WTC11 (cell line): ENCODE measurements around the gene COG1. TPM values are rescaled to one million over a fixed set of nuclear protein-coding genes. Genes with fewer than 3 reads are reported as not detected.
A peak's percentile ranks its signal among the peaks of the same experiment; 100 is the strongest.

Experiments
- ATAC-seq: fragments of 200-7000 bp; cut with Tn5 transposase; 2 replicates; pipeline ENCODE4 v1.10.0; 2021; ENCODE audit warnings: mild to moderate bottlenecking, moderate library complexity
- CTCF ChIA-PET: fragments of 300-600 bp; sonication (Branson Sonifier 250); formaldehyde crosslinking; loops from one replicate; lab custom pipeline; 2021; ENCODE audit warnings: antibody characterized with exemption; lab: Charles Lee
- POLR2A ChIA-PET: fragments of 350-600 bp; sonication (Branson Sonifier 250); formaldehyde crosslinking; loops from one replicate; lab custom pipeline; 2021; ENCODE audit warnings: antibody characterized with exemption; lab: Charles Lee
- DNase-seq: peaks from one replicate; pipeline ENCODE4 v3.0.0; 2021; ENCODE audit warnings: low spot score
- H3K27ac Mint-ChIP-seq: 2 replicates; pipeline ENCODE4 v1.8.0; 2021; ENCODE audit warnings: mixed read lengths
- H3K27me3 Mint-ChIP-seq: 2 replicates; pipeline ENCODE4 v1.8.0; 2021; ENCODE audit warnings: low read depth, mild to moderate bottlenecking, moderate library complexity, mixed read lengths
- H3K36me3 Mint-ChIP-seq: 2 replicates; pipeline ENCODE4 v1.8.0; 2021; ENCODE audit warnings: mixed read lengths
- H3K4me1 Mint-ChIP-seq: 2 replicates; pipeline ENCODE4 v1.8.0; 2022; ENCODE audit warnings: mixed read lengths
- H3K4me3 Mint-ChIP-seq: 2 replicates; pipeline ENCODE4 v1.8.0; 2021; ENCODE audit warnings: mild to moderate bottlenecking, moderate library complexity, mixed read lengths
- H3K9me3 Mint-ChIP-seq: 2 replicates; pipeline ENCODE4 v1.8.0; 2021; ENCODE audit warnings: mixed read lengths
- ATF1 ChIP-seq: sonication (generic); formaldehyde crosslinking; IDR thresholded peaks from 2 replicates; pipeline ENCODE4 v1.8.1; 2023; ENCODE audit warnings: mild to moderate bottlenecking, moderate library complexity, missing genetic modification reagents
- ATF3 ChIP-seq: sonication (generic); formaldehyde crosslinking; conservative IDR thresholded peaks from 2 replicates; pipeline ENCODE4 v1.8.1; 2022; ENCODE audit warnings: mild to moderate bottlenecking, missing genetic modification reagents
- ATF6 ChIP-seq: sonication (generic); formaldehyde crosslinking; IDR thresholded peaks from 2 replicates; pipeline ENCODE4 v1.8.1; 2023; ENCODE audit warnings: mild to moderate bottlenecking, missing genetic modification reagents
- E2F1 ChIP-seq: sonication (generic); formaldehyde crosslinking; IDR thresholded peaks from 2 replicates; pipeline ENCODE4 v1.8.0; 2022; ENCODE audit warnings: mild to moderate bottlenecking, missing genetic modification reagents
- EMX1 ChIP-seq: fragments of 250-450 bp; sonication (Bioruptor Pico); IDR thresholded peaks from 2 replicates; pipeline ENCODE4 v1.8.0; 2021; ENCODE audit warnings: mild to moderate bottlenecking
- FOXP4 ChIP-seq: sonication (generic); formaldehyde crosslinking; IDR thresholded peaks from 2 replicates; pipeline ENCODE4 v1.8.0; 2022; ENCODE audit warnings: mild to moderate bottlenecking, missing genetic modification reagents
- GABPB1 ChIP-seq: sonication (generic); formaldehyde crosslinking; IDR thresholded peaks from 2 replicates; pipeline ENCODE4 v1.8.1; 2023; ENCODE audit warnings: mild to moderate bottlenecking, missing genetic modification reagents
- IRF1 ChIP-seq: sonication (generic); formaldehyde crosslinking; IDR thresholded peaks from 2 replicates; pipeline ENCODE4 v1.8.0; 2023; ENCODE audit warnings: missing genetic modification reagents
- JAZF1 ChIP-seq: fragments of 250-450 bp; sonication (Bioruptor Pico); IDR thresholded peaks from 2 replicates; pipeline ENCODE4 v1.9.0; 2021; ENCODE audit warnings: moderate library complexity, mild to moderate bottlenecking, inconsistent platforms
- MAX ChIP-seq: sonication (generic); formaldehyde crosslinking; IDR thresholded peaks from 2 replicates; pipeline ENCODE4 v1.8.0; 2022; ENCODE audit warnings: mild to moderate bottlenecking, missing genetic modification reagents
- MLX ChIP-seq: sonication (generic); formaldehyde crosslinking; IDR thresholded peaks from 2 replicates; pipeline ENCODE4 v1.8.1; 2023; ENCODE audit warnings: mild to moderate bottlenecking, missing genetic modification reagents, moderate library complexity
- MYBL2 ChIP-seq: sonication (generic); formaldehyde crosslinking; IDR thresholded peaks from 2 replicates; pipeline ENCODE4 v1.8.1; 2023; ENCODE audit warnings: mild to moderate bottlenecking, moderate library complexity, missing genetic modification reagents
- PRDM15 ChIP-seq: sonication (generic); formaldehyde crosslinking; IDR thresholded peaks from 2 replicates; pipeline ENCODE4 v1.8.0; 2022; ENCODE audit warnings: missing genetic modification reagents
- RORB ChIP-seq: fragments of 250-450 bp; sonication (Bioruptor Pico); IDR thresholded peaks from 2 replicates; pipeline ENCODE4 v1.9.0; 2021; ENCODE audit warnings: mild to moderate bottlenecking
- SMAD3 ChIP-seq: sonication (generic); formaldehyde crosslinking; IDR thresholded peaks from 2 replicates; pipeline ENCODE4 v1.8.0; 2022; ENCODE audit warnings: missing genetic modification reagents, mild to moderate bottlenecking, borderline replicate concordance
- USF1 ChIP-seq: sonication (generic); formaldehyde crosslinking; IDR thresholded peaks from 2 replicates; pipeline ENCODE4 v1.8.0; 2022; ENCODE audit warnings: mild to moderate bottlenecking, missing genetic modification reagents
- USF2 ChIP-seq: sonication (generic); formaldehyde crosslinking; IDR thresholded peaks from 2 replicates; pipeline ENCODE4 v1.8.1; 2023; ENCODE audit warnings: mild to moderate bottlenecking, missing genetic modification reagents, moderate library complexity
- ZNF263 ChIP-seq: sonication (generic); formaldehyde crosslinking; IDR thresholded peaks from 2 replicates; pipeline ENCODE4 v1.8.1; 2022; ENCODE audit warnings: low read depth, mild to moderate bottlenecking, moderate library complexity, missing genetic modification reagents
- ZNF512 ChIP-seq: sonication (generic); formaldehyde crosslinking; IDR thresholded peaks from 2 replicates; pipeline ENCODE4 v1.8.1; 2022; ENCODE audit warnings: missing genetic modification reagents, borderline replicate concordance
- ZNF671 ChIP-seq: fragments of 250-450 bp; sonication (Bioruptor Pico); IDR thresholded peaks from 2 replicates; pipeline ENCODE4 v1.8.0; 2021; ENCODE audit warnings: mild to moderate bottlenecking
- total RNA-seq: library from RNA; stranded (reverse); gene quantifications from 3 replicates; pipeline ENCODE4 v1.2.3, GENCODE V29; 2021

COG1 gene
- total RNA-seq, 1 experiment from 2014 or later = 22.6 TPM

- ChIA-PET POLR2A (interaction anchor here (0.9 kb wide), 1 partner anchor 20 kb away, joined by 3 read pairs; no protein-coding TSS in a partner anchor), CTCF (interaction anchor here (0.6 to 2.2 kb wide), 19 partner anchors 12 to 640 kb away, joined by 3 to 17 read pairs (median 6); a partner anchor contains a TSS)
- no peaks in the 10 kb centered on the region for H3K27me3 Mint-ChIP-seq
- peak overlapping the region; percentile 92 for H3K27ac Mint-ChIP-seq
- no peaks in the 10 kb centered on the region for H3K9me3 Mint-ChIP-seq
- DNase-seq = peak; percentile 50
- H3K4me1 Mint-ChIP-seq = peaks cover 6% of the 10 kb centered on the region
- no peak for TF ChIP-seq ATF1 (CRISPR knock-in tag)
- TF ChIP-seq SMAD3 (CRISPR knock-in tag) = no peak
- no peak for TF ChIP-seq MYBL2
- no peak for TF ChIP-seq PRDM15
- TF ChIP-seq GABPB1 = no peak
- no peak overlapping the region for H3K4me3 Mint-ChIP-seq
- H3K36me3 Mint-ChIP-seq = peaks cover 52% of the 10 kb centered on the region
- peak; percentile 53 for ATAC-seq
These were observed 3.6 kb downstream of the COG1 start for GRCh38 chr17:73196500-73196899.

- DNase-seq (no peak), ATAC-seq (no peak)
- Mint-ChIP-seq H3K36me3 (peaks cover 57% of the 10 kb centered on the region), H3K27me3 (no peaks in the 10 kb centered on the region), H3K27ac (no peak overlapping the region), H3K4me3 (no peak overlapping the region), H3K9me3 (no peaks in the 10 kb centered on the region), H3K4me1 (peaks cover 6% of the 10 kb centered on the region)
- TF ChIP-seq MAX (CRISPR knock-in tag) (no peak), USF2 (no peak), JAZF1 (CRISPR knock-in tag) (no peak), MLX (CRISPR knock-in tag) (no peak), EMX1 (no peak), ATF6 (no peak), ZNF671 (CRISPR knock-in tag) (no peak), FOXP4 (CRISPR knock-in tag) (no peak), USF1 (CRISPR knock-in tag) (no peak), IRF1 (CRISPR knock-in tag) (no peak), ZNF512 (CRISPR knock-in tag) (no peak), ZNF263 (CRISPR knock-in tag) (no peak), ATF3 (CRISPR knock-in tag) (no peak), RORB (CRISPR knock-in tag) (no peak), E2F1 (CRISPR knock-in tag) (no peak)
- POLR2A ChIA-PET = interaction anchor here (0.9 kb wide), 1 partner anchor 19 kb away, joined by 3 read pairs; no protein-coding TSS in a partner anchor
- CTCF ChIA-PET = interaction anchor here (0.6 to 2.2 kb wide), 18 partner anchors 11 to 640 kb away, joined by 3 to 17 read pairs (median 6); a partner anchor contains a TSS
These were observed 4.3 kb downstream of the COG1 start for GRCh38 chr17:73197161-73197560.
